Panc1 (cell line): Measurements from ENCODE around the gene CCDC70. TPM values are rescaled to one million over a fixed set of nuclear protein-coding genes. Genes with fewer than 3 reads are reported as not detected.

Source experiments
- ATAC-seq: fragments of 200-7000 bp; cut with Tn5 transposase; 2 replicates; pipeline ENCODE4 v1.9.1; 2020; ENCODE audit warnings: mild to moderate bottlenecking, moderate library complexity
- BruUV-seq: library from RNA; stranded (reverse); fragments of 400-500 nt; replicated peaks from 2 replicates; lab custom pipeline; 2021; lab: Mats Ljungman, UMichigan
- CTCF ChIA-PET: fragments of 300-600 bp; sonication (Branson Sonifier 250); formaldehyde crosslinking; loops from one replicate; lab custom pipeline; 2022; ENCODE audit warnings: antibody characterized with exemption; lab: Charles Lee
- POLR2A ChIA-PET: fragments of 300-600 bp; sonication (Branson Sonifier 250); formaldehyde crosslinking; loops from one replicate; lab custom pipeline; 2022; ENCODE audit warnings: antibody characterized with exemption; lab: Charles Lee
- DNase-seq: peaks from one replicate; pipeline ENCODE4 v3.0.0-alpha.2; 2010; ENCODE audit warnings: low read depth, low spot score
- H3K27ac ChIP-seq: 2 replicates; pipeline ENCODE4 v1.5.1; 2011; ENCODE audit warnings: mild to moderate bottlenecking, low read length, inconsistent platforms
- H3K27me3 ChIP-seq: fragments of 200-500 bp; sonication (Bioruptor generic); 2 replicates; pipeline ENCODE4 v1.6.0; 2014; ENCODE audit warnings: low read length, inconsistent platforms; ENCODE audit not compliant: control insufficient read depth, insufficient read depth
- H3K36me3 ChIP-seq: fragments of 200-500 bp; sonication (Bioruptor generic); 2 replicates; pipeline ENCODE4 v1.5.1; 2014; ENCODE audit warnings: inconsistent platforms, mild to moderate bottlenecking, low read length, moderate library complexity; ENCODE audit not compliant: control insufficient read depth, insufficient read depth
- H3K4me1 ChIP-seq: 2 replicates; pipeline ENCODE4 v1.5.1; 2011; ENCODE audit warnings: inconsistent platforms, mild to moderate bottlenecking, low read length, moderate library complexity; ENCODE audit not compliant: control insufficient read depth, insufficient read depth
- H3K4me3 ChIP-seq, 2 experiments: 2 replicates each; pipeline ENCODE4 v1.5.1; 2011 to 2012; ENCODE audit warnings: low read depth in 2 of 2, low read length in 2 of 2, mild to moderate bottlenecking in 2 of 2, inconsistent platforms in 1 of 2, moderate library complexity in 1 of 2
- H3K9me3 ChIP-seq: fragments of 200-500 bp; sonication (Bioruptor generic); 2 replicates; pipeline ENCODE4 v1.5.1; 2014; ENCODE audit warnings: low read depth, mild to moderate bottlenecking, inconsistent platforms, low read length, moderate library complexity; ENCODE audit not compliant: control insufficient read depth, insufficient read depth
- CTCF ChIP-seq: fragments of 450-650 bp; IDR thresholded peaks from 2 replicates; pipeline ENCODE4 v1.5.1; 2017; ENCODE audit warnings: mild to moderate bottlenecking
- POLR2AphosphoS5 ChIP-seq: IDR thresholded peaks from 2 replicates; pipeline ENCODE4 v1.6.1; 2012; ENCODE audit warnings: mild to moderate bottlenecking, low read depth, low read length, moderate library complexity
- REST ChIP-seq, 2 experiments: IDR thresholded peaks; 2 replicates each; pipeline ENCODE4 v1.6.1; 2011 to 2012; ENCODE audit warnings: low read depth in 2 of 2, control low read depth in 1 of 2, low read length in 1 of 2, mild to moderate bottlenecking in 1 of 2, moderate library complexity in 1 of 2; ENCODE audit not compliant: insufficient read depth in 1 of 2
- SIN3A ChIP-seq: IDR thresholded peaks from 2 replicates; pipeline ENCODE4 v1.6.1; 2012; ENCODE audit warnings: low read depth, mild to moderate bottlenecking, low read length, moderate library complexity, borderline replicate concordance; ENCODE audit not compliant: insufficient read depth
- TCF7L2 ChIP-seq: IDR thresholded peaks from 2 replicates; pipeline ENCODE4 v1.6.1; 2011; ENCODE audit warnings: mild to moderate bottlenecking, low read depth, low read length, inconsistent platforms
- in situ Hi-C: cut with HindIII; loops from 2 replicates; pipeline ENCODE4 v1.10.0; 2016; ENCODE audit warnings: low sequenced_read_pairs, low pct_unique_long_range_greater_than_20kb
- intact Hi-C: fragments of 100-400 bp; cut with micrococcal nuclease; formaldehyde crosslinking; loops from one replicate; pipeline ENCODE4 v1.10.0; 2022; ENCODE audit not compliant: unreplicated experiment
- total RNA-seq: library from RNA; stranded (reverse); gene quantifications from one replicate; pipeline ENCODE4 v1.2.1, GENCODE V29; 2021; ENCODE audit not compliant: unreplicated experiment

Gene CCDC70
- total RNA-seq, 1 experiment from 2014 or later = not detected

GRCh38 chr13:51910508-51910907, 48.7 kb downstream of the CCDC70 start:
- Histone ChIP-seq H3K27me3 (no peaks in the 10 kb centered on the region), H3K9me3 (no peaks in the 10 kb centered on the region), H3K36me3 (no peaks in the 10 kb centered on the region), H3K4me3 (no peak overlapping the region), H3K4me1 (no peaks in the 10 kb centered on the region; the same call in 1 of the 2 replicates), H3K27ac (no peak overlapping the region)
- in situ Hi-C loops (no loop called here), intact Hi-C loops (no loop called here)
- ATAC-seq (no peak), DNase-seq (no peak)
- no peak for TF ChIP-seq CTCF
- no peak for TF ChIP-seq TCF7L2
- no peak for TF ChIP-seq POLR2AphosphoS5
- TF ChIP-seq REST (IDR thresholded peaks at IDR 0.05; ENCODE audit: insufficient read depth in 1 of 2, low read depth in 2 of 2, low read length in 1 of 2) = no peak
- no peak for TF ChIP-seq SIN3A
- CTCF ChIA-PET = no interaction called here
- BruUV-seq = no TSS peak
- POLR2A ChIA-PET = no interaction called here

- Histone ChIP-seq H3K4me1 (no peaks in the 10 kb centered on the region), H3K9me3 (no peaks in the 10 kb centered on the region), H3K27me3 (no peaks in the 10 kb centered on the region), H3K27ac (no peak overlapping the region), H3K36me3 (no peaks in the 10 kb centered on the region), H3K4me3 (no peak overlapping the region)
- peak; percentile 62; the same call in 1 of the 2 replicates for ATAC-seq
- in situ Hi-C loops = no loop called here
- no peak for DNase-seq
- ChIA-PET POLR2A (no interaction called here), CTCF (no interaction called here)
- no TSS peak for BruUV-seq
- intact Hi-C loops = no loop called here
- no peak for TF ChIP-seq SIN3A
- TF ChIP-seq TCF7L2 = no peak
- no peak for TF ChIP-seq POLR2AphosphoS5
- no peak for TF ChIP-seq CTCF
- TF ChIP-seq REST (IDR thresholded peaks at IDR 0.05; ENCODE audit: insufficient read depth in 1 of 2, low read depth in 2 of 2, low read length in 1 of 2) = no peak
These were observed 50.3 kb downstream of the CCDC70 start for GRCh38 chr13:51912091-51912490.
